ENCODE data around the gene ANXA2.

DNA sequence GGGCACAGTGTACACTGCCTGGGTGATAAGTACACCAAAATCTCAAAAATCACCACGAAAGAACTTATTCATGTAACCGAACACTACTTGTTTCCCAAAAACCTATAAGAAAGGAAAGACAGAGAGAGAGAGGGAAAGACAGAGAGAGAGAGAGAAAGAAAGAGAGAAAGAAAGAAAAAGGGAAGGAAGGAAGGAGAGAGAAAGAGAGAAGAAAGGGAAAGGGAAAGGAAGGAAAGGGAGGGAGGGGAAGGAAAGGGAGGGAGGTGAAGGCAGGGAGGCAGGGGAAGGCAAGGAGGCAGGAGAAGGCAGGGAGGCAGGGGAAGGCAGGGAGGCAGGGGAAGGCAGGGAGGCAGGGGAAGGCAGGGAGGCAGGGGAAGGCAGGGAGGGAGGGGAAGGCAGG lies 48.2 kb downstream of the ANXA2 start:
- TF ChIP-seq, protein P1, sequence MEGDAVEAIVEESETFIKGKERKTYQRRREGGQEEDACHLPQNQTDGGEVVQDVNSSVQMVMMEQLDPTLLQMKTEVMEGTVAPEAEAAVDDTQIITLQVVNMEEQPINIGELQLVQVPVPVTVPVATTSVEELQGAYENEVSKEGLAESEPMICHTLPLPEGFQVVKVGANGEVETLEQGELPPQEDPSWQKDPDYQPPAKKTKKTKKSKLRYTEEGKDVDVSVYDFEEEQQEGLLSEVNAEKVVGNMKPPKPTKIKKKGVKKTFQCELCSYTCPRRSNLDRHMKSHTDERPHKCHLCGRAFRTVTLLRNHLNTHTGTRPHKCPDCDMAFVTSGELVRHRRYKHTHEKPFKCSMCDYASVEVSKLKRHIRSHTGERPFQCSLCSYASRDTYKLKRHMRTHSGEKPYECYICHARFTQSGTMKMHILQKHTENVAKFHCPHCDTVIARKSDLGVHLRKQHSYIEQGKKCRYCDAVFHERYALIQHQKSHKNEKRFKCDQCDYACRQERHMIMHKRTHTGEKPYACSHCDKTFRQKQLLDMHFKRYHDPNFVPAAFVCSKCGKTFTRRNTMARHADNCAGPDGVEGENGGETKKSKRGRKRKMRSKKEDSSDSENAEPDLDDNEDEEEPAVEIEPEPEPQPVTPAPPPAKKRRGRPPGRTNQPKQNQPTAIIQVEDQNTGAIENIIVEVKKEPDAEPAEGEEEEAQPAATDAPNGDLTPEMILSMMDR (IDR thresholded peaks at IDR 0.05) = no peak
- TF ChIP-seq POLR2A (IDR thresholded peaks at IDR 0.05) = no peak
